DOHH2 (cell line): ENCODE measurements around the gene TJAP1.

Source experiments
- CTCF ChIP-seq: fragments of 200-600 bp; sonication (generic); IDR thresholded peaks from one replicate; pipeline ENCODE4 v1.5.1; 2014; ENCODE audit warnings: antibody characterized with exemption, mild to moderate bottlenecking, low read depth, low read length; ENCODE audit not compliant: poor library complexity, severe bottlenecking
- EZH2phosphoT487 ChIP-seq: fragments of 200-600 bp; sonication (generic); IDR thresholded peaks from 2 replicates; pipeline ENCODE4 v1.6.1; 2017; ENCODE audit warnings: borderline replicate concordance, mild to moderate bottlenecking, antibody characterized with exemption, low read length, moderate library complexity, mixed read lengths

DNA sequence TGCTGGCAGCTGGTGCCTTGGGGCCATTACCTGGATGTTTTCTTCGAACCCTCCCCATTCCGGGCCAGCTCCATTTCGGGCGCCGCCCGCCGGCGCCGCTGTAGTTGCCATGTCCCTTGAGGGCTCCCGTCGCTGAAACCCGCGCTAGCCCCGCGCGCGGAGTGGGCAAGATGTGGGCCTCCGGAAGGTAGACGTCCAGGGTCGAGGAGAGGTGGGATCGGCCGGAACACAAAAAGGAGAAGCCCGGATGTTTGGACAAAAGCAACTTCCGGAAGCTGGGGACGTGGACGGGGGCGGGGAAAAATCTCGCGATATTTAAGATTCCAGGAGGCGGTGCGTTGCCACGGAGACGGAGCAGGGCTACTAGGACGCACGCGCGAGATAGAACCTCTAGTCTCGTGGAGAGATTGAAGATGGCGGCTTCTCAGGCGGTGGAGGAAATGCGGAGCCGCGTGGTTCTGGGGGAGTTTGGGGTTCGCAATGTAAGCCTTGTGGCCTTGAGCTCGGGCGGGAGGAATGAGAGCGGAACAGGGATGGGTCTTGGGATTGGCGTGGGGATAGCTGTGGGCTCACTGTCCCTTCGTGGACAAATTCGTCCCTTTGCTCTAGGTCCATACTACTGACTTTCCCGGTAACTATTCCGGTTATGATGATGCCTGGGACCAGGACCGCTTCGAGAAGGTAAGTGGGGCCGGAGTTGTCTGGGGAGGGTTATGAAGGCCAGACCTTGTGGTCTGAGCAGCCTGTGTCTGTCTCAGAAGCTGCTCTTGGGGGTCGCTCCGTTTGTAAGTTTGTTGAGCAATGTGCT, 39.5 kb downstream of the TJAP1 start, which contains the start of the genes POLR1C and YIPF3:
- no peak for TF ChIP-seq CTCF
- no peak for TF ChIP-seq EZH2phosphoT487
